Dermis microvascular lymphatic vessel endothelial cell (primary cell): ENCODE results near the gene CDK17. TPM values are rescaled to one million over a fixed set of nuclear protein-coding genes. Genes with fewer than 3 reads are reported as not detected.
"Not testable (repeated sequence)": the region's sequence is repeated elsewhere in the genome, so short reads cannot be mapped to it uniquely, and the experiment has no call there.

ENCODE experiments used
- DNase-seq, 2 donors: peaks; one replicate each; pipeline versions ENCODE4 v3.0.0 to v3.0.0-alpha.2; 2010; ENCODE audit warnings: low read depth in 2 of 2
- total RNA-seq: library from RNA; depleted of rRNA; stranded (reverse); fragments of >200 nt; gene quantifications from 2 replicates; pipeline ENCODE4 v1.2.1, GENCODE V29; 2014

The CDK17 gene
- total RNA-seq, 1 donor from 2014 or later: 99.9 TPM

DNA sequence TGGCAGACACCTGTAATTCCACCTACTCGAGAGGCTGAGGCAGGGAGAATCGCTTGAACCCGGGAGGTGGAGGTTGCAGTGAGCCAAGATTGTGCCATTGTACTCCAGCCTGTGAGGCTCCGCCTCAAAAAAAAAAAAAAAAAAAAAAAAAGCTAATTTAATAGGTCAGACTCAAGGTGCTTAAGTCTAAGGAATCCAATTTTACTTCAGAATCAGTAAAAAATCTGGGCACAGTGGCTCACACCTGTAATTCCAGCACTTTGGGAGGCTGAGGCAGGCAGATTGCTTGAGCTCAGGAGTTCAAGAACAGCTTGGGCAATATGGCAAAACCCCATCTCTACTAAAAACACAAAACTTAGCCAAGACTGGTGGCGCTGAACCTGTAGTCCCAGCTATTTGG lies 7.0 kb downstream of the CDK17 start:
- not testable (repeated sequence) for DNase-seq

DNA sequence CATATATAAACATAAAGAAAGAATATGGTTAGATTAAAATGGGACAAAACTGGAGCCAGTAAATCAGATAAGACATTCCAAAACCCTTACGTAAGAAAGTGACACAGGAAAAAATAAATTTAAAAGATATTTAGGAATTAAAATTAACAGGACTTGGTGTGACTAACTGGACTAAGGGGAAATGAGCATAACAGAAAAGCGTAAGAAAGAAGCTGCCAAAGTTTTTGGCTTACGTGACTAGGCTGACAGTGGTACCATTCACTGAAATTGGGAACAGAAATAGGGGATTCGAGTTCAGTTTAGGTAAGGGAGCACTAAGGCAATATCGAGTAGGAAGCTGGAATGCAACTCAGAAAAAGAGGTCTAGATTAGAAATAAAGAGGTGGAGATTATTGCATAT lies 7.8 kb downstream of the CDK17 start:
- DNase-seq: no peak

DNA sequence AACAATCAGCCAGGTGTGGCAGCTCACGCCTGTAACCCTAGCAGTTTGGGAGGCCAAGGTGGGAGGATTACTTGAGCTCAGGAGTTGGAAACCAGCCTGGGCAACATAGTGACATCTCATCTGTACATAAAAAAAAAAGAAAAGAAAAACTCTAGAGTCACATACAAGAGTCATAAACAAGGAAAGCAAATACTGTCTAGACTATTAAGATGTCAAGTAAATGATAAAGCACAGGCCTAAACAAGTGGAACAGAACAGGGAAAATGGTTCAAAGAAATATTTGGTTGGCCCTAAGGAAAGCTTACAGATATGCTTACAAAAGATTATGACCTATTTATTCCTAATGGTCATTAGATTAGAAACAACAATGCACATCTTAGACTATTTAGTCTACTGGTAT lies 12.3 kb downstream of the CDK17 start:
- no peak for DNase-seq

DNA sequence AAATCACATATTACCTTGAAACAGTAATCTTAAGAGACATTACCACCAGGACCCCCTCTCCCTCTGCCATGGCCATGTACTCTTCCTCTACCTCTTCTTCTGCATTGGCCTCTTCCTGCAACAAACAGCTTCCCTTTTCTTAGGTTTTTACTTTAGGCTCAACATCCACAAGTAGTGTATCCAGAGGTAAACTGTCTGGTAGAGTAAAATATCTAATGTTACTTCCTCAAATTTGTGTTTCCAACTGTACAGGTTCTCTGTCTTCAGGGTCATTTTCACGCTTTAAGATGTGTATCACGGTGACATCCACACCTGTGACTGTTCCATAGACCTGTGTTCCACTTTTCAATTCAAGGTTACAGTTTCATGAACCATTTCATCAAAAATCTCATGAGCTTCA lies 13.4 kb downstream of the CDK17 start:
- DNase-seq: no peak

DNA sequence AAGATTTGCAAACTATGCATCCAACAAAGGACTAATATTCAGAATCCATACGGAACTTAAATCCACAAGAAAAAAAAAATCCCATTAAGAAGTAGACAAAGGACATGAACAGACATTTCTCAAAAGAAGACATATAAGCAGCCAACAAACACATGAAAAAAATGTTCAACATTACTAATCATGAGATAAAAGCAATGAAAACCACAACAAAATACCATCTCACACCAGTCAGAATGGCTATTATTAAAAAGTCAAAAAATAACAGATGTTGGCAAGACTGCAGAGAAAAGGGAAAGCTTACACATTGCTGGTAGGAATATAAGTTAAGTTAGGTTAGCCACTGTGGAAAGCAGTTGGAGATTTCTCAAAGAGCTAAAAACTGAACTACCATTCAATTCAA lies 16.2 kb downstream of the CDK17 start:
- no peak for DNase-seq

DNA sequence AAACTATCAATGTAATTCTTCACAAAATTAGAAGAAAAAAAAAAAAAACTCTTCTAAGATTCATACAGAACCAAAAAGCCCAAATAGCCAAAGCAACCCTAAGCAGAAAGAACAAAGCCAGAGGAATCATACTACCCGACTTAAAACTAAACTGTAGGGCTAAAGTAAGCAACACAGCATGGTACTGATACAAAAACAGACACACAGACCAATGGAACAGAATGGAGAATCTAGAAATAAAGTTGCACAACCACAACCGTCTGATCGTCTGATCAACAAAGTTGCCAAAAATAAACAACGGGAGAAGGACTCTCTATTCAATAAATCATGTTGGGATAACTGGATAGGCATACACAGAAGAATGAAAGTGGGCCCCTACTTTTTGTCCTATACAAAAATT lies 16.9 kb downstream of the CDK17 start:
- DNase-seq: no peak

DNA sequence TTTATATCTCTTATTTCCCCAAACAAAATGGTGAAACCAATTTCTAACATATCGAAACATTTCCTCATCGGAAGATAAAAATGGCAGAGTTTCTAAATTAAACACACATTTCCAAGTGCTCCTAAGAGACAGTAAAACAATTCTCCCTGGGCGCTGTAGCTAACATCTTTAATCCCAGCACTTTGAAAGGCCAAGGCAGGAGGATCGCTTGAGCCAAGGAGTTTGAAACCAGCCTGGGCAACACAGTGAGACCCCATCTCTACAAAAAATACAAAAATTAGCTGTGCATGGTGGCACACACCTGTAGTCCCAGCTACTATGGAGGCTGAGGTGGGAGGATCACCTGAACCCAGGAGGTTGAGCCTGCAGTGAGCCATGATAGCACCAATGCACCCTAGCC lies 20.5 kb downstream of the CDK17 start:
- DNase-seq: not testable (repeated sequence)

DNA sequence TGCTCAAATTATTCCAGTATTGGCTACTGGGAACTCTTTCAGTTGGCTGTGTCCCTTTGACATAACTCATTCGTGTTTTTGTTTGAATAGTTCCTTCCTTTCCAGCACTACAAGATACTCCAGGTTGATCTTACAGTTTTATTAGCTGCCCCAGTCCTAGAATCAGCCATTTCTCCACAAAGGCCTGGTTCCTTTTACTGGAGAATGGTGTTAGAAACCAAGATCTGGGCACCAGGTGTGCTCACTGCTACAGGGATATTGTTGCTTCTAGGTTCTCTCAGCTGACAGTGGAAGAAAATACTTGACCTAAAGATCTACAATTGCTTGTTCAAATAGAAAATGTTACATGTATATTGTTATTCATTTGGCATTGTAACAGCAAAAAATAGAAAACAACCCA lies 21.9 kb downstream of the CDK17 start:
- no peak for DNase-seq

DNA sequence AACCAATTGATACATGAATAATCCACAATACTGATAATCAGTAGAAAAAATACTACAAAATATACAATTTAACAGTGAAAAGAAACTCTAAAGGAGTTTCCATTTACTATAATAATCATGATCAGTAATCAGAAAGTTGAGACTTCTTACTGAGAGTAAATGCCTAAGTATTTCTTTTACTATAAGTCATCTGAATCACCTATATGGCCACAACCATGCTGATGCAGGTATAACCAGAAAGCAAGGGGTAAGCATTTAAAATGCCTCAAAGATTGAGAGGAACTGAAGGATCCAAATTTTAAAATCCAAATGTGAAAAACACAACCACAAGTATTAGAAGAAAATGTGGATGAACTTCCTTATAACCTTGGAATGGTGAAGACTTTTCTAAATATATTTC lies 23.4 kb downstream of the CDK17 start:
- no peak for DNase-seq

DNA sequence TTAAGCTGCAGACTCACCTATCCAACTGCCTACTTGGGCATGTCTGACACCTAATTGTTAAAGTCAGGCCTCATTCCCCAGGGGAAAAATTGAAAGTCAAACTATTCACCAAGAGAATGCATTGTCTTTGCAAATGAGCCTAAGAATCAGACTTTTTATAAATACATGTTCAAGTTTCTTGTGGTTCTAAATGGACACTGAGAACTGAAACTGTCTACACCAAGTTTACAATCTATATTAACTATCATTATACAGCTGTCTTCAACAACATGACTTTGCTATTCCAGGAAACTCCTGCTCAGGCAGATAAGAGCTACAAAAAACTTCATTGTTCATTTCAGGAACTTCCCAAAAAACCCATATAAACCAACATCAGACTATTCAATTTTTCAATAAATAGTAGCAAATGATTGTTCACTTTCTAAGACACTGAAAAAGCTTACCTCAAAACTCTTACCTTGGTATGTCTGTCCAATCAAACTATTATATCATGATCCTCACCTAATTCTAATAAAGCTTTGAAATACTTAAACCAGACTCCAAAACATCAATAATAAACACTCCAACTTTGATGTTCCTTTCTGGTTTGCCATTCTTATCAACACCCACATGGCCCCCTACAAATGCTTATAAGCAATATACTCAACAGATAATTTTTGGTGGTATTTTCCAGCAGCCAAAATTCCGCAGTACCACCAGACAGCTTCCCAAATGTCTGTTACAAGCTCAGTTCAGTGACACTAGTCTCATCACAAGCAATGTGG lies 24.2 kb downstream of the CDK17 start:
- peak; percentile 65 to 92 for DNase-seq

DNA sequence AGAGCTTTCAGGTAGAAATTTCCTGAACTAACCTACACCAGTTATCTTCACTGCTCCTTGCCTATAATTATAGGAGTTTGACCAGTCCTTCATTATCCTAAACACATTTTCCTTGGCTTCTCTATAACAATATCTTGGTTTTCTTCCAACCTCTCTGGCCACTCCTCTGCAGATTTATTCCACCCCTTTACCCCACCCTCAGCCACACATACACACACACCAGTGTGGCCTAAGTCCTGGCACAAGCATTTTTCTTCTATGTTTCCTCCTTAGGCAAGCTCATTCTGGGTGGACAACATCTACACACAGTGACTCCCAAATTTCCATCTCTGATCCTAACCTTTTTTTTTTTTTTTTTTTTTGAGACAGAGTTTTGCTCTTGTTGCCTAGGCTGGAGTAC lies 25.1 kb downstream of the CDK17 start:
- no peak for DNase-seq

DNA sequence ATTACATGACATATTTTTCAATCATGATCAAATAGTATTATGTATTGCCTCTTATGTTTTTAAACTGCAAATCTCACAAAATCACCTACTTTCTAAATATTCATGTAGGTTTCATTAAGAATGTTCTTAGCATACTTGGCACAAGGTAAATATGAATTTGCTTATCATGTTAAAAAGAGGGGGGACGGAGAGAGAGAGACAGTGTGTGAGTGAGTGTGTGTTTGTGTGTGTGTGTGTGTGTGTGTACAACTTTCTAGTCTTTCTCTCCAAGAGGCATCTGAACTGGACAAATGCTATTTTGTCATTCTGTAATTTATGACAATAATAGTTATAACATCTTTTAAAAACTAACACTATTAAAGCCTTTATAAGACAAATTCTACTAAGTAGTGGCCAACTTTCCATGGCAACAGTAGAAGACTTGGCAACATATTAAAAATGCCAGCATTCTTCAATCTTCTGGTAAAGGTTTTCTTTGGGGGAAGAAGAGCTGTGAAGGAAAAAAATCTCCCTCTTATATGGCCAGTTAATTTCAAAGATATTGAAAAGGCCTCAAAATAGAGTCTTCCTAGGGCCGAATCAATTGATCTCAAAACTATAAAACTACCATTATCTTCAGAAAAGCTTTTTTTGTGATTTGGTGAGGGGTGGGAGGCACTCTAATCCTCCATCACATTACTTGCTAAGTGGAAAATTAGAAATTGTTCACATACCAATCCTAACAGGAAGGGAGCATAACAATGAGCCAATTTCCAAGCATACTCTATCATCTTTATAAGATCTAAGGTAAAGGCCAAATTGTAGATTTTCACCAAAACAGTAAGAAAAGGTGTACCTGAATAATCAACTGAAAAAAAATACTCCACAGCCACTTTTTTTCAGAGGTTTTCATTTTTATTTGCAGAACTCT lies 28.2 kb downstream of the CDK17 start:
- DNase-seq: peak; percentile 51 to 55

DNA sequence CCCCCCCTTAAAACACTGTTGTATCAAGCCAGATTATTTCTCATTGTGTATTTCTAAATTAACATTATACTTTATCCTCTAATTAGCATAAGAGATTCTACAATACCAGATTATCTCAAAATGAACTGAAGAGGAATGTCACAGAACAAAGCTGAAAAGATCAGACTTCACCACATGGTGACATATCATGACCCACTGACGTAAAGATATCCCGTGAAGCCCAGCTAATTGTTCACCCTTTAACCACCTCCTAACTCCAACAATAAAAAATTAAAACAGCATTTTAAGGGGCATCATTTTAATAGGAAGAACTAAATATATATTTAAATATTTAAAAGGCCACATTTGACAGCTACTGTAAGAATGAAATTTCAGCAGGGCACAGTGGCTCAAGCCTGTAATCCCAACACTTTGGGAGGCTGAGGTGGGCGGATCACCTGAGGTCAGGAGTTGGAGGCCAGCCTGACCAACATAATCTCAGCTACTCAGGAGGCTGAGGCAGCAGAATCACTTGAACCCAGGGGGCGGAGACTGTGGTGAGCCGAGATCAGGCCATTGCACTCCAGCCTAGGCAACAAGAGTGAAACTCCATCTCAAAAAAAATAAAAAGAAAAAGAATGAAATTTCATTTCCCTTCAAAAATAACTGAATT lies 29.0 kb downstream of the CDK17 start:
- DNase-seq: no peak

DNA sequence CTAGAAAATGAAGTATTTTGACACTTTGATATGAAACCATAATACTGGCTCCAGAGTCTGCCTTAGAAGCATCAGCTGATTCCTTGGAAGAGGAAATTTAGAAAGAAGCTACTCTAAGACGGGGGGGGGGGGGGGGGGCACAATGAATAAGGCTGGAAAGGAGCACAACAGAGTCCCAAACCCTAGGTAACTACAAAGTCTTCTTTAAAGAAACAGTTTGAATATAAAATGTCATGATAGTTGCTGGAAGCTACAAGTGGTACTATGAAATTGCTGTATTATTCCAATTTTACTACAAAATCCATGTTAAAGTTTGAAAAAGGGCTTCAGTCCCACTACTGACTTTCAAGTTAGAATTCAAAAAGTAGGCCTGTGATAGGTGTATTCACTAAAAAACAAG lies 31.6 kb downstream of the CDK17 start:
- no peak for DNase-seq

DNA sequence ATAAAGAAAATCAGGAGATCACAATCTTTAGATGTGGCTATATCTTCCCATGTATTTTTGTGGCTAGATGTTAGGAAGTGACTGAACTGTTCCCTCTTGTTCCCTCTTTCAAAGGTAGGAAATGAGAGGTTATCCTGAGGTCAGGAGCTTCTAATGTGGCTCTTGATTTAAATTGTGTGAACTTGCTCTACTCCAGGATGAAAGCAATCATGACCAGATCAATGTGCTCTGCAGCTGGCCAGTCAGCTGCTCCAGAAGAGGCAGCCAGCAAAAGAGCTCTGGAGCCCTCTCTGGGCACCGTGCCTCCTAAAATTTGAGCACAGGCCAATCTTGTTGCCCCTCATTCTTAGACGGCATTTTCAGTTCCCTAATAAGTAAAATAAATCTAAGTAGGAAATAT lies 32.0 kb downstream of the CDK17 start:
- peak; percentile 90 for DNase-seq

DNA sequence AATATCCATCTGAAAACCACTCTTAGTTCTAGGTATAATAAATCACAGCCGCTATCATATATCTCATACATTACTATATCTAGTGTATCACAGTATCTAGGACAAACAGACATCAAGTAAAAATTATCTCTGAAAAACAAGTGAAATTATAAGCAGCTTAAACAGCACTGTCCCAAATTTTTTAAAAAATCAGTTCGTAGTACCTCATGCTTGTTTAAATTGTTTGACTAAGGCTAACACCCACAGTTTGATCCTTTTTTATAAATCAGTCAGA lies 33.9 kb downstream of the CDK17 start:
- DNase-seq: no peak

DNA sequence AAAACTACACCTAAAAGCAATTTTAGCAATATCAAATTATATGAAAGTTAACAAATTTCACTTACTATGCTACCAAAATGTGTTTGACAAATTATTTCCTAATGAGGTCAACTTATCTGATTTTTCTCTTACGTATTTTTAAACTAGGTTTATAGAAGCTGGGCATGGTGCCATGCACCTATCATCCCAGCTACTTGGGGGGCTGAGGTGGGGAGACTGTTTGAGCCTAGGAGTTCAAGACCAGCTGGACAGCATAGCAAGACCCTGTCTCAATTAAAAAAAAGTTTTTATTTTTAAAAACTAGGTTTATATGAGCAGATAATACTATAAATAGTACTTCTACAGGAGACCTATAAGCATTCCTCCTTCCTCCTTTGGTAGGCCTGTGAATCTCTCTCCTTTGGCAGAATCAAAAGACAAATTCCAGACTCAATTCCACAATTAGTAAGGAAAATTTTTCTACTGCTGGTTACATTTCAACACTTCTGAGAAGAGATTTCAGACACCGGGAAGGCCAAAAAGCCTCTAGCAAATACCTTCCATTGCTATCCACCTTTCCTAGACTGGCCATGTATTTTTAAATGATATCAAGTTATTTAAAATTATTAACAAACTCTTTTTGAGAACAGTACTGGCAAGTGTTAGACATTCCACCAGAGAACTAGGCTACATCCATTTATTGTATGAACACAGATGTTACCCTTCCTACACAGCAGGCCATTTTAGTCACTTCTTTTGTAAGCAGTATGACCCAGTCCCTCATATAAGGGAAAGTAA lies 34.4 kb downstream of the CDK17 start:
- DNase-seq: no peak

DNA sequence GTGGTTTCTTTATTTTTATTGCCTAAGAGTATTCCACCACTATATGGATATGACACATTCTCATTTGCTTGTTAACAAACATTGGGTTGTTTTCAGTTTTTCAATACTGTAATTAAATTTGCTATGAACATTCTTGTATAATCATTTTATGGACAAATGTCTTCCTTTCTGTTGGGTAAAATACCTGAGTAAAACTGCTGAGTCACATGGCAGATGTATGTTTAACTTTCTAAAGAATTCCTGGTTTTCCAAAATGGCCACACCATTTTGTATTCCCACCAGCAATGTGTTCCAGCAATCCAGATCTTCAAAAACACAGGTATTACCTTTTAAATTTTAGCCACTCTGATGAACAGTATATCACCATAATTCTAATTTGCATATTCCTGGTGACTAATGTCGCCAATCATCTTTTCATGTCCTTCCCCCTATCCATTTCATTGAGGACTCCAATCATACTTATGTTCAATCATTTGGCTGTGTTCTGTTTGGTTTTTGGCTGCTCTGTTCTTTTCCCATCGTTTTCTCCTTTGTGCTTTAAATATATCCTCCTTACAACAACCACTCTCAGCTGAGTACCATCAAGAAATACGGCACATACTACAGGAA lies 36.0 kb downstream of the CDK17 start:
- no peak for DNase-seq

DNA sequence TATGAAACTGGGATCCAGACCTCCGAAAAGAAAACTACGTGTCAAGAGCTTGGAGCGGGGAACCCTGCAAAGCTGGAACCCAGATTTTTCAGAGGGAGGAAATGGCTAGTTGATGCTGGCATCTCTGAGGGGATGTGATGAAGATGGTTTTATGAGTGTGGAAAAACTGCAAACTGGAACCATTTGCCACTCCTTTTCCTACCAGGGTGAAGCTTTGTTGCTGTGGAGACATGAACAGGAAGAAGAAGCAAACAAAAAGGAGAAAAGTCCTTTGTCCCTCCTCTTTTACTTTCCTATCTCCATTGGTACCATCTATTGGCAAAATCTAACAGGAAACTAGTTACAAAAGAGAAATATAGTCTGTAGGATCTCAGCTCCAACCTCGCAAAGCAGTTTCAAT lies 39.2 kb downstream of the CDK17 start:
- peak; percentile 87 to 93 for DNase-seq

DNA sequence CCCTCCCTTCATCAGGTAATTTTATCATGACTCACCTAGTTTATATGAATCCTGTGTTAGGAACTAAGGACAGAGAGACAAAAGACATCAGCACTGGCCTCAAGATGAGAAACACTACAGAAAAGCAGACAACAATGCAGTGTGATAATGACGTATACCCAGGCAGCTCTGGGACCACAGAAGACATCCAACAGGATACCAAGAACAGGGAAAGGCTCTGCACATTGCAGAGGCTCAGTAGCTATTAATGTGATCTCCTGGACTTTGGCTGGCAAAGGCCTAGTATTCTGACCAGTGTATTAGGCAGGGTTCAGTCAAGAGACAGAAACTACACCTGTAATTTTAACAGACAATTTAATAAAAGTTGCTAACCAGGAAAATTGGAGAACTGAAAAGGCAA lies 39.7 kb downstream of the CDK17 start:
- DNase-seq: no peak

DNA sequence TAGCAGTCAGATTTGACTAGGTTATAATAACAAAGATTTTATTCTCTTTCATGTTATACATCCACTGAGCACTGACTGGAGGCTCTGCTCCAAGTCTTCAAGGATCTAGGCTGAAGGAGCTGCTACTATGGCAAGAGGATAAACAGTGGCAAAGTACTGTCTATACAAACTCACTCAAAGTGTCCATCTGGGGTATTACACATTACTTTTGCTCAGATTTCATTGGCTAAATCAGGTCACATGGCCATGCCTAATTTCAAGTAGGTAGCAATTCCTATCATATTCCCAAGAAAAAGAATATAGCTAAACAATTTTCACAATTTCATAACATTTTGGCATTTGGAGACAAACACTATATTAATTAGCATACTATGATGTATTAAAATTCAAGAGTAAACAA lies 40.9 kb downstream of the CDK17 start:
- DNase-seq: no peak
